GM19193 (cell line): Measurements from ENCODE around the gene NR2F1.

Source experiments
- POLR2A ChIP-seq: IDR thresholded peaks from 4 replicates; pipeline ENCODE4 v1.6.1; 2011; ENCODE audit not compliant: insufficient read depth, insufficient read length; ENCODE audit errors: extremely low read depth

NR2F1 gene

GRCh38 chr5:93585767-93586385 lies 2.9 kb downstream of the NR2F1 start:
- TF ChIP-seq POLR2A = no peak

GRCh38 chr5:93586736-93587596 lies 3.9 kb downstream of the NR2F1 start:
- no peak for TF ChIP-seq POLR2A

GRCh38 chr5:93587597-93588351 lies 4.8 kb downstream of the NR2F1 start:
- TF ChIP-seq POLR2A = no peak

- TF ChIP-seq POLR2A = no peak
Measured at GRCh38 chr5:93588352-93589151, 5.5 kb downstream of the NR2F1 start.

GRCh38 chr5:93589152-93589828 lies 6.3 kb downstream of the NR2F1 start:
- TF ChIP-seq POLR2A = no peak

- no peak for TF ChIP-seq POLR2A
Measured at GRCh38 chr5:93589829-93590215, 6.8 kb downstream of the NR2F1 start.

- no peak for TF ChIP-seq POLR2A
Measured at GRCh38 chr5:93590493-93590892, 7.5 kb downstream of the NR2F1 start.

- TF ChIP-seq POLR2A = no peak
Measured at GRCh38 chr5:93591323-93591945, 8.4 kb downstream of the NR2F1 start.

- no peak for TF ChIP-seq POLR2A
Measured at GRCh38 chr5:93592883-93593282, 9.9 kb downstream of the NR2F1 start.

- TF ChIP-seq POLR2A = no peak
Measured at GRCh38 chr5:93593476-93594131, 10.6 kb downstream of the NR2F1 start.

GRCh38 chr5:93594591-93595419 lies 11.8 kb downstream of the NR2F1 start:
- no peak for TF ChIP-seq POLR2A

- no peak for TF ChIP-seq POLR2A
Measured at GRCh38 chr5:93595420-93596147, 12.6 kb downstream of the NR2F1 start.
